Measurements from ENCODE around the gene CCN6. TPM values are rescaled to one million over a fixed set of nuclear protein-coding genes. Genes with fewer than 3 reads are reported as not detected.

Gene CCN6
- total and polyA plus RNA-seq, 10 donors, result 0.03 TPM; not detected in 9

GRCh38 chr6:112039431-112039770 is 14.5 kb upstream of the CCN6 start:
- intact Hi-C loops (cut with DNase I; ENCODE audit: low total_unique reads), result no loop called here
- Histone ChIP-seq H3K4me3 (no peak overlapping the region), H3K27me3 (replicated peaks in 1 of 7) (no peaks in the 10 kb centered on the region), H3K4me1 (peaks cover 0 to 13% (median 3%) of the 10 kb centered on the region in 6 donors), H3K27ac (no peak overlapping the region), H3K36me3 (no peaks in the 10 kb centered on the region), H3K9me3 (no peaks in the 10 kb centered on the region)
- WGBS, 5 donors, result 63 to 100% (median 70%) methylated on average over 2 of the region's 2 CpGs
- DNase-seq, result no peak
- TF ChIP-seq POLR2A (IDR thresholded peaks at IDR 0.05), result no peak
- TF ChIP-seq POLR2AphosphoS5 (IDR thresholded peaks at IDR 0.05), result no peak
- TF ChIP-seq, protein P1, sequence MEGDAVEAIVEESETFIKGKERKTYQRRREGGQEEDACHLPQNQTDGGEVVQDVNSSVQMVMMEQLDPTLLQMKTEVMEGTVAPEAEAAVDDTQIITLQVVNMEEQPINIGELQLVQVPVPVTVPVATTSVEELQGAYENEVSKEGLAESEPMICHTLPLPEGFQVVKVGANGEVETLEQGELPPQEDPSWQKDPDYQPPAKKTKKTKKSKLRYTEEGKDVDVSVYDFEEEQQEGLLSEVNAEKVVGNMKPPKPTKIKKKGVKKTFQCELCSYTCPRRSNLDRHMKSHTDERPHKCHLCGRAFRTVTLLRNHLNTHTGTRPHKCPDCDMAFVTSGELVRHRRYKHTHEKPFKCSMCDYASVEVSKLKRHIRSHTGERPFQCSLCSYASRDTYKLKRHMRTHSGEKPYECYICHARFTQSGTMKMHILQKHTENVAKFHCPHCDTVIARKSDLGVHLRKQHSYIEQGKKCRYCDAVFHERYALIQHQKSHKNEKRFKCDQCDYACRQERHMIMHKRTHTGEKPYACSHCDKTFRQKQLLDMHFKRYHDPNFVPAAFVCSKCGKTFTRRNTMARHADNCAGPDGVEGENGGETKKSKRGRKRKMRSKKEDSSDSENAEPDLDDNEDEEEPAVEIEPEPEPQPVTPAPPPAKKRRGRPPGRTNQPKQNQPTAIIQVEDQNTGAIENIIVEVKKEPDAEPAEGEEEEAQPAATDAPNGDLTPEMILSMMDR (IDR thresholded peaks at IDR 0.05 in 8 of 11, conservative IDR thresholded peaks at IDR 0.05 in 3 of 11), result no peak

GRCh38 chr6:112040956-112041355 is 12.9 kb upstream of the CCN6 start:
- no peak for DNase-seq
- TF ChIP-seq, protein P1 (IDR thresholded peaks at IDR 0.05 in 8 of 11, conservative IDR thresholded peaks at IDR 0.05 in 3 of 11), result no peak
- no peak for TF ChIP-seq POLR2AphosphoS5 (IDR thresholded peaks at IDR 0.05)
- TF ChIP-seq POLR2A (IDR thresholded peaks at IDR 0.05), result no peak
- no peak overlapping the region for H3K27ac ChIP-seq
- intact Hi-C loops (cut with DNase I; ENCODE audit: low total_unique reads), result loop anchor here (5.0 to 10.0 kb wide), 2 partner anchors 329 to 776 kb away; no protein-coding TSS in a partner anchor
- H3K9me3 ChIP-seq, result no peaks in the 10 kb centered on the region
- no peak overlapping the region for H3K4me3 ChIP-seq
- 19 to 55% (median 41%) methylated on average over 1 of the region's 1 CpG for WGBS, 5 donors
- H3K36me3 ChIP-seq, result no peaks in the 10 kb centered on the region
- no peaks in the 10 kb centered on the region for H3K27me3 ChIP-seq (replicated peaks in 1 of 7)
- H3K4me1 ChIP-seq, result peaks cover 0 to 13% (median 3%) of the 10 kb centered on the region in 6 donors

GRCh38 chr6:112041535-112041934 is 12.4 kb upstream of the CCN6 start:
- intact Hi-C loops (cut with DNase I; ENCODE audit: low total_unique reads), result loop anchor here (5.0 to 10.0 kb wide), 2 partner anchors 329 to 777 kb away; no protein-coding TSS in a partner anchor
- no peak overlapping the region for H3K27ac ChIP-seq

More at GRCh38 chr6:112041535-112041934, 12.4 kb upstream of the CCN6 start:
- peaks cover 0 to 13% (median 3%) of the 10 kb centered on the region in 6 donors for H3K4me1 ChIP-seq
- H3K4me3 ChIP-seq, result no peak overlapping the region
- H3K36me3 ChIP-seq, result no peaks in the 10 kb centered on the region
- DNase-seq, result no peak
- WGBS, 5 donors, result 63 to 86% (median 77%) methylated on average over 2 to 3 of the region's 3 CpGs
- TF ChIP-seq POLR2AphosphoS5 (IDR thresholded peaks at IDR 0.05) (no peak), POLR2A (IDR thresholded peaks at IDR 0.05) (no peak)
- TF ChIP-seq, protein P1 (IDR thresholded peaks at IDR 0.05 in 8 of 11, conservative IDR thresholded peaks at IDR 0.05 in 3 of 11), result no peak
- no peaks in the 10 kb centered on the region for H3K9me3 ChIP-seq
- H3K27me3 ChIP-seq (replicated peaks in 1 of 7), result no peaks in the 10 kb centered on the region

All from spleen (tissue), 11 donors.